ENCODE data around the gene OR52N4.

DNA sequence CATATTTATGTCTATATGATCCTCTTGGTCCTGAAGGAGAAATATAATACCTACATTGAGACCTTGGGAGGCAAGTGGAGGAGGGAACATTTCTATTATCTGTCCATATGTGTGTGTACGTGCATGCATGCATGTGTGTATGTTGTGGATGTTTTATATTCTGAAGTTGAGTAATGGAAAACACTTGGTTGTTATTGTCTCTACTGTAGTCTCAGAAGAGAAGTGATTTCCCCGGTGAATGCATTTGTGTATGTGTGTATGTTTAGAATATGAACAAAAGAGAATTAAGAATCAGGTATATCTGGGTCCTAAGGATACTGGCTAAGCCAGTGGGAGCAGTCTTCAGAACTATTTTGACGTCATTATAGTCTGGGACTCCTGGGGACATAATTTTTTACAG is 37.1 kb downstream of the OR52N4 start, which contains the start of gene OR52N1:
- TF ChIP-seq, protein P1, sequence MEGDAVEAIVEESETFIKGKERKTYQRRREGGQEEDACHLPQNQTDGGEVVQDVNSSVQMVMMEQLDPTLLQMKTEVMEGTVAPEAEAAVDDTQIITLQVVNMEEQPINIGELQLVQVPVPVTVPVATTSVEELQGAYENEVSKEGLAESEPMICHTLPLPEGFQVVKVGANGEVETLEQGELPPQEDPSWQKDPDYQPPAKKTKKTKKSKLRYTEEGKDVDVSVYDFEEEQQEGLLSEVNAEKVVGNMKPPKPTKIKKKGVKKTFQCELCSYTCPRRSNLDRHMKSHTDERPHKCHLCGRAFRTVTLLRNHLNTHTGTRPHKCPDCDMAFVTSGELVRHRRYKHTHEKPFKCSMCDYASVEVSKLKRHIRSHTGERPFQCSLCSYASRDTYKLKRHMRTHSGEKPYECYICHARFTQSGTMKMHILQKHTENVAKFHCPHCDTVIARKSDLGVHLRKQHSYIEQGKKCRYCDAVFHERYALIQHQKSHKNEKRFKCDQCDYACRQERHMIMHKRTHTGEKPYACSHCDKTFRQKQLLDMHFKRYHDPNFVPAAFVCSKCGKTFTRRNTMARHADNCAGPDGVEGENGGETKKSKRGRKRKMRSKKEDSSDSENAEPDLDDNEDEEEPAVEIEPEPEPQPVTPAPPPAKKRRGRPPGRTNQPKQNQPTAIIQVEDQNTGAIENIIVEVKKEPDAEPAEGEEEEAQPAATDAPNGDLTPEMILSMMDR (conservative IDR thresholded peaks at IDR 0.05; ENCODE audit: low read depth, low read length): no peak
- no peak for TF ChIP-seq EZH2phosphoT487 (IDR thresholded peaks at IDR 0.05; ENCODE audit: borderline replicate concordance, low read length)
- no peak for TF ChIP-seq EZH2 (IDR thresholded peaks at IDR 0.05; ENCODE audit: low read length, unreplicated experiment)
